Tibial nerve (tissue), 3 donors: ENCODE data around the gene KNL1.

ENCODE experiments used
- CTCF ChIP-seq, 5 experiments: fragments of 200-600 bp in 3 of 5; fragments of 450-650 bp in 2 of 5; sonication (generic) in 3 of 5; IDR thresholded peaks; one replicate each; pipeline ENCODE4 v1.5.1; 2016 to 2019; ENCODE audit warnings: antibody characterized with exemption in 5 of 5, mild to moderate bottlenecking in 3 of 5, moderate library complexity in 2 of 5
- POLR2A ChIP-seq, 2 donors: fragments of 450-650 bp; IDR thresholded peaks; one replicate each; pipeline ENCODE4 v1.6.1; 2017; ENCODE audit warnings: antibody characterized with exemption in 2 of 2, mild to moderate bottlenecking in 2 of 2, moderate library complexity in 2 of 2

- no peak for TF ChIP-seq CTCF (IDR thresholded peaks at IDR 0.05)
- TF ChIP-seq POLR2A (IDR thresholded peaks at IDR 0.05), result no peak
Observed at GRCh38 chr15:40630313-40630712, 36.3 kb downstream of the KNL1 start.
